GM12864 (cell line): ENCODE measurements around the gene GRID1.

Experiments used
- DNase-seq: peaks from one replicate; pipeline ENCODE4 v3.0.0-alpha.2; 2011; ENCODE audit warnings: low read depth
- H3K4me3 ChIP-seq: 2 replicates; pipeline ENCODE4 v1.5.1; 2011; ENCODE audit warnings: mild to moderate bottlenecking, low read depth, low read length, control low read depth
- TF ChIP-seq, protein P1 (sequence below): IDR thresholded peaks from 2 replicates; pipeline ENCODE4 v1.5.1; 2011; ENCODE audit warnings: low read depth, mild to moderate bottlenecking, moderate library complexity, low read length, control low read depth, inconsistent platforms; ENCODE audit errors: missing control alignments

GRID1 gene

DNA sequence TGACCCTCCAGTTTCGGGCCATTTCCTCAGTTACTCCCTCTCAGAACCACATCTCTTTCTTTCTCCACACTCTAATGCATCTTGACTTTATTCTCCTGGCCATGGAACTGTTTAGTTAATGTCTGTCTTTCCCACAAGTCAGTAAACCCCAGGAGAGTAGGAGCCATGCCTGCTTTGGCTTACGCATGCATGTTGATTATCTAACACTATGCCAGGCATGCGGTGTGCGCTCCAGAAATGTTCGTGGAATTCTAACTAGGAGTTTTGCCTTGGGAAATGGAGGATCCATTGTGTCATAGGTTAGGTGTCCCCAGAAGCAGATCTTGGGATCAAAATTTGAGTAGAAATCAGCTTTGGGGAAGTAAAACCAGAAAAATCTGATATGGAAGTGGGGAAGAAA lies 308.9 kb downstream of the GRID1 start:
- TF ChIP-seq, protein P1, sequence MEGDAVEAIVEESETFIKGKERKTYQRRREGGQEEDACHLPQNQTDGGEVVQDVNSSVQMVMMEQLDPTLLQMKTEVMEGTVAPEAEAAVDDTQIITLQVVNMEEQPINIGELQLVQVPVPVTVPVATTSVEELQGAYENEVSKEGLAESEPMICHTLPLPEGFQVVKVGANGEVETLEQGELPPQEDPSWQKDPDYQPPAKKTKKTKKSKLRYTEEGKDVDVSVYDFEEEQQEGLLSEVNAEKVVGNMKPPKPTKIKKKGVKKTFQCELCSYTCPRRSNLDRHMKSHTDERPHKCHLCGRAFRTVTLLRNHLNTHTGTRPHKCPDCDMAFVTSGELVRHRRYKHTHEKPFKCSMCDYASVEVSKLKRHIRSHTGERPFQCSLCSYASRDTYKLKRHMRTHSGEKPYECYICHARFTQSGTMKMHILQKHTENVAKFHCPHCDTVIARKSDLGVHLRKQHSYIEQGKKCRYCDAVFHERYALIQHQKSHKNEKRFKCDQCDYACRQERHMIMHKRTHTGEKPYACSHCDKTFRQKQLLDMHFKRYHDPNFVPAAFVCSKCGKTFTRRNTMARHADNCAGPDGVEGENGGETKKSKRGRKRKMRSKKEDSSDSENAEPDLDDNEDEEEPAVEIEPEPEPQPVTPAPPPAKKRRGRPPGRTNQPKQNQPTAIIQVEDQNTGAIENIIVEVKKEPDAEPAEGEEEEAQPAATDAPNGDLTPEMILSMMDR = no peak
- no peak for DNase-seq
- H3K4me3 ChIP-seq = no peak overlapping the region

DNA sequence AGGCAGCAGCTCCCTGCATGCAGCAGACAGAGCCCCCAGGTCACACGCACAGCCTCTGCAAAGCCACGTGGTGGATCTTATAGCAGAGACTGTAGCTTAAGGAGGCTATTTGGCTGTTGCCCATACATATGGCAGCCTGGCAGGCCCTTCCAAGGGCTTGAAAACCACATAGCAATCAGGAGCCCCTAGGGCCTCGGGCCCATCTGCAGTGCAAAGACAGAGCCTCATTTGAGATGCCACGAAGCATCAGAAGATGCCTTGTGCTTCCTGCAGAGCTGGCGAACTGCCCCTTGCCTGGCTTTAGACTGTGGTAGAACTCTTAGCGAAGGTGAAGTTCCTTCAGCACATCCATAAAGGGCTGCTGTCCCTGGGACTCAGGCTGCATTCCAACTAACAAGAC lies 309.9 kb downstream of the GRID1 start:
- DNase-seq = no peak
- TF ChIP-seq, protein P1 = no peak

DNA sequence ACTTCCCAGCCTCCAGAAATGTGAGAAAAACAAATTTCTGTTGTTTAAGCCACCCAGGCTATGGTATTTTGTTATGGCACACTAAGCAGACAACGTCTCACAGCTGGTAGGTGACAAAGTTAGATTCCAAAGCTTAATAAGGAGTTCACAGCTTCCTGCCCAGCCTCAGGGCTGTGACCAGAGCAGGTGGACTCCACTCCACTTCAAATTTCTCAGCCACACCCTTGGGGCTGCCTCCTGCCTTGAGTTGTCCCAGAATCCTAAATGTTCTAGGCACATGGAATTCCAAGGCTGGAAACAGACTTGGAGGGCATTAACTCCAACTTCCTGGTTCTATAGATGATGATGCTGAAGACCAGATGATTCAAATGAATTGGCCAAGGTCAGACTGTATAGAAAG lies 310.7 kb downstream of the GRID1 start:
- TF ChIP-seq, protein P1 = no peak
- DNase-seq = no peak
- no peak overlapping the region for H3K4me3 ChIP-seq

More for the DNA sequence above, 309.9 kb downstream of the GRID1 start:
- no peak overlapping the region for H3K4me3 ChIP-seq

DNA sequence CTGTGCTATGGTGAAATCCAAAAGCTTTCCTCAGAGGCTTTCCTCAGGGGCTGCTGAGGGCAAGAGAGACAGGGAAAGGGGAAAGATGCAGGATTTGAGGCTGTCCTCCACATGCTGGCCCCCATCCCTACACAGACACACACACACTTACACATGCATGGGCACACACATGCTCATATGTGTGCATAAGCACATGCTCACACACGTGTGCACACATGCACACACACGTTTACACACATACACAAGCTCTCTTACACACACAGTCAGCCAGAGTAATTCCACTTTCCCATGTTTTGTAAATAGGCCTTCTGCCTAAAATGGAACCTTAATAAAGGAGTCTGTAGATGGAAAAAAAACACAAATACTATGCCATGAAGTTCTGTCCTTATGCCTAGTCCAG lies 312.9 kb downstream of the GRID1 start:
- DNase-seq = no peak
- H3K4me3 ChIP-seq = no peak overlapping the region
- TF ChIP-seq, protein P1 = no peak

DNA sequence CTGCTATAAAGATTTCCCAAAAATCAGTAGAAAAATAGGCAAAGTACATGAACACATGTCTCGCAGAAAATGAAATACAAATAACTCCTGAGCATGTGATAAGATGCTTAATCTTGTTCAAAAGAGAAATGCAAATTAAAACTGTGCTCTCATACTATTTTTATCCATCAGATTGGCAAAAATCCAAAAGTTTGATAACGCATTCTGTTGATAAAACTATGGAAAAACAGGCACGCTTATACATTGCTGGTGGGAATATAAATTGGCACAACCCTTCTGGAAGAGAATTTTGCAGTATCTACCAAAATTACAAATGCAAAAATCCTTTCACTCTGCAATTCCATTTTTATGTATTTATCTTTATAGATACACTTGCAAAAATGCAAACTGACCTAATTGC lies 315.0 kb downstream of the GRID1 start:
- no peak overlapping the region for H3K4me3 ChIP-seq
- no peak for DNase-seq
- TF ChIP-seq, protein P1 = no peak

DNA sequence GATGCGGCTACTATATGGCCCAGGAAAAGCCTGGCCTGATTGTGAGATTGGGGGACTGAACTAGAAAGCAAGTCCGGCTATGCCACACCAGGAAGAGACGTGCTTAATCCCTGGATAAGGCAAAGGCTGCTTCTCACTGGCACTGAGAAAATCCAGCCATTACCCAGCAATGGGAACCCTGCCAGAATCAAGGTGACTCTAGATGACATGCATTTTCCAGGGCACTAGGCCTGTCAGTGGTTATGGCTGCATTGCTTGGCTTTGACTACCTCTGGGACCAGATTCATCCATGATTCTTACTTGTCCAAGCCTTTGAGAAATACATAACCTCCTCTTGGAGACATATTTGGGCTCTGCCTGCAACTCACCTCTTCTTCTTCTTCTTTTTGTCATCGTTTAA lies 317.2 kb downstream of the GRID1 start:
- TF ChIP-seq, protein P1 = no peak
- no peak for DNase-seq
- no peak overlapping the region for H3K4me3 ChIP-seq

DNA sequence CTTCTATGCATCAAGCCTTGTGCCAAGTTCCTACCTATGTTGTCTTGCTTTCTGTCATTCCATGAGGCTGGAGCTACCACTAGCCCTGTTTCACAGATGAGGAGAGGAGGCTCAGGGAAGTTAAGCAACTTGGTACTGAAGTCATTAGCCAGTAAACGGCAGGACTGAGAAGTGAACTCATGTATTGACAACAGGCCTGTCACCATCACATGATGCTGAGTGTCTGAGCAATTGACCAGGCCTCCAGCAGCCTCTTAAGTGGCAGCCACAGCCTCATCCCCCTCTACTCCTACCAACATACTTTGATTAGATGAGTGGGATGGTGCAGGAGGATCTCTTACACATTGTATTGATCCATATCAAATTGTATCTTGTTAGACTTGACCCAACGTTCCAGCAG lies 317.6 kb downstream of the GRID1 start:
- H3K4me3 ChIP-seq = no peak overlapping the region
- TF ChIP-seq, protein P1 = no peak
- no peak for DNase-seq
